Ishikawa (cell line): Measurements from ENCODE around the gene UGGT1.

Experiments
- CEBPB ChIP-seq: IDR thresholded peaks from 2 replicates; pipeline ENCODE4 v1.6.1; 2012
- EGR1 ChIP-seq: IDR thresholded peaks from 2 replicates; pipeline ENCODE4 v1.6.1; 2012
- EP300 ChIP-seq: IDR thresholded peaks from 2 replicates; pipeline ENCODE4 v1.6.1; 2012; ENCODE audit warnings: borderline replicate concordance
- FOXM1 ChIP-seq: IDR thresholded peaks from 2 replicates; pipeline ENCODE4 v1.6.1; 2012; ENCODE audit warnings: low read depth, borderline replicate concordance
- NFIC ChIP-seq: IDR thresholded peaks from 2 replicates; pipeline ENCODE4 v1.6.1; 2012
- RAD21 ChIP-seq: IDR thresholded peaks from 2 replicates; pipeline ENCODE4 v1.6.1; 2012; ENCODE audit warnings: low read depth
- REST ChIP-seq: IDR thresholded peaks from 2 replicates; pipeline ENCODE4 v1.6.1; 2012; ENCODE audit warnings: low read depth, mild to moderate bottlenecking
- TEAD4 ChIP-seq: IDR thresholded peaks from 2 replicates; pipeline ENCODE4 v1.6.1; 2012
- USF1 ChIP-seq: IDR thresholded peaks from 2 replicates; pipeline ENCODE4 v1.6.1; 2012
- YY1 ChIP-seq: IDR thresholded peaks from 2 replicates; pipeline ENCODE4 v1.6.1; 2012; ENCODE audit warnings: low read depth

GRCh38 chr2:128103407-128103806 is 12.4 kb downstream of the UGGT1 start:
- TF ChIP-seq TEAD4: no peak
- TF ChIP-seq USF1: no peak
- TF ChIP-seq FOXM1: no peak
- TF ChIP-seq NFIC: no peak
- TF ChIP-seq EP300: no peak
- no peak for TF ChIP-seq RAD21
- no peak for TF ChIP-seq EGR1
- TF ChIP-seq REST: no peak
- no peak for TF ChIP-seq YY1
- TF ChIP-seq CEBPB: no peak
